Aorta (tissue), 5 donors: ENCODE data around the gene KRT4. TPM values are rescaled to one million over a fixed set of nuclear protein-coding genes. Genes with fewer than 3 reads are reported as not detected.

Experiments
- ATAC-seq: fragments of 200-7000 bp; cut with Tn5 transposase; one replicate; pipeline ENCODE4 v1.9.1; 2022; ENCODE audit warnings: moderate library complexity; ENCODE audit not compliant: low FRiP score
- DNase-seq, 2 donors: peaks; one replicate each; pipeline ENCODE4 v3.0.0-alpha.2; 2020
- H3K27ac ChIP-seq, 2 donors: one replicate each; pipeline ENCODE4 v1.5.1; 2013; ENCODE audit warnings: low read length in 2 of 2, mild to moderate bottlenecking in 2 of 2, moderate library complexity in 2 of 2, control low read depth in 1 of 2, inconsistent platforms in 1 of 2, low read depth in 1 of 2
- H3K27me3 ChIP-seq, 2 donors: one replicate each; pipeline ENCODE4 v1.6.1; 2013; ENCODE audit warnings: control low read depth in 1 of 2, low read length in 1 of 2, mild to moderate bottlenecking in 1 of 2, moderate library complexity in 1 of 2; ENCODE audit not compliant: insufficient read depth in 2 of 2, control insufficient read depth in 1 of 2
- H3K36me3 ChIP-seq, 2 donors: one replicate each; pipeline ENCODE4 v1.6.1; 2013; ENCODE audit warnings: control low read depth in 1 of 2, low read length in 1 of 2, mild to moderate bottlenecking in 1 of 2; ENCODE audit not compliant: insufficient read depth in 2 of 2, control insufficient read depth in 1 of 2
- H3K4me1 ChIP-seq, 2 donors: one replicate each; pipeline ENCODE4 v1.6.1; 2013; ENCODE audit warnings: low read length in 2 of 2, control low read depth in 1 of 2, mild to moderate bottlenecking in 1 of 2, moderate library complexity in 1 of 2; ENCODE audit not compliant: insufficient read depth in 2 of 2, control insufficient read depth in 1 of 2
- H3K4me3 ChIP-seq, 2 donors: one replicate each; pipeline ENCODE4 v1.5.1; 2013; ENCODE audit warnings: low read length in 2 of 2, control low read depth in 1 of 2, mild to moderate bottlenecking in 1 of 2
- H3K9me3 ChIP-seq: one replicate; pipeline ENCODE4 v1.6.1; 2013; ENCODE audit warnings: mild to moderate bottlenecking, low read length; ENCODE audit not compliant: control insufficient read depth
- WGBS, 2 donors: extraction: QIAGEN DNeasy Blood & Tissue Kit; methylation state at CpG; one replicate each; pipeline ENCODE4 v1.1.7; 2013; 5-methylcytosine and 5-hydroxymethylcytosine counted together
- intact Hi-C, 2 donors: fragments of 100-400 bp; cut with DNase I; formaldehyde crosslinking; loops; one replicate each; pipeline versions ENCODE4 v1.14.2 to v1.15.0; 2022
- polyA plus RNA-seq, 2 donors: library from polyadenylated mRNA; stranded (reverse); fragments of 200-250 nt; gene quantifications; one replicate each; pipeline ENCODE4 v1.2.3, GENCODE V29; 2013
- total RNA-seq, 2 donors: library from RNA; stranded (reverse); fragmentation: NEBNext Ultra II Directional; extraction: Animal tissue kit (Norgen Biotek cat#: 25700); gene quantifications; one replicate each; pipeline ENCODE4 v1.2.1, GENCODE V29; 2021
- donor health status: healthy with polysubstance abuse.
- donor health status: Bipolar disorder and iron deficiency.
- donor health status: DM: no; HTN: no; CAD: no.
- donor health status: DM: no; HTN: no; CAD: no.
- donor health status: DM: yes; HTN: yes; CAD: no.

Gene KRT4
- total and polyA plus RNA-seq, 4 donors: 3.9 to 4.6 TPM; not detected in 2

DNA sequence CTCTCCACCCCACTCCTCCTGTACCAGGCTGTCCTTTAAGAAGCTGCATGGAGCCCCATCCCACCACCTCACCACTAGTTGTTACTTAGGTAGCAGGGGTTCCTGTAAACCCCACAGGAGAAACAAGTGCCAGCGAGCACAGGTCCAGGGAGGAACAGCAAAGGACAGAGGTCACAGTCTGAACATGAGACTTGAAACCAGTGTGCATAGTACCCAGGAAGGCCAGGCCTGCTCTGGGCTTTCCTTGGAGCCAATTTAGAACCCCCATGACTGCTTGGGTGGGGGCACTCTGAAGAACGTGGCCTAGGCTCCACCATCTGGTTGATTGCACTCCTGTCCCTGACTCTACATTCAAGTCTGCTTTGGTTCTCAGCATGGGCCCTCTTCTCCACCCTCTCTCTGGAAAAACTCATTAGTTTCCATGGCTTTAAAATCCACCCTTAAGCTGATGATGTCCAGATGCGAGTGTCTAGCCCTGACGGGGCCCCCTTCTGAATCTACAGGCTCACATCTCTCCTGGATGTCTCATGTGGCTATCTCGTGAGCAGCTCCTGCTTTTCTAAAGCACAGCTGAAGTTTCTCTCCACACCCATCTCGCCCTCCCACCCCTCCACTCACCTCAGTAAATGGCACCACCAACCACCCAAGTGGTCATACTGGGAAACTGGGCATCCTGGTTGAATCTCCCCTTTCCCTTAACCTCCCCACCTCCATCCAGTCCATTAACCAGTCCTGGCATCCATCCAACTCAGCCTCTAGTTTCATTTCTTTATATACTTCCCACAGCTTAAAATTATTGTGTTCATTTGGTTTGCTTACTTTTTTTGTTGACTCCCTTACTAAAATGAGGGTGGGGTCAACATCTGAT is 26.4 kb downstream of the KRT4 start:
- WGBS, 2 donors: 75 to 82% methylated on average over 6 of the region's 6 CpGs
- intact Hi-C loops: no loop called here
- Histone ChIP-seq H3K36me3 (no peaks in the 10 kb centered on the region), H3K9me3 (peaks cover 3% of the 10 kb centered on the region), H3K4me3 (no peak overlapping the region), H3K4me1 (no peaks in the 10 kb centered on the region), H3K27ac (no peak overlapping the region), H3K27me3 (peaks cover 0 to 2% of the 10 kb centered on the region in 2 donors)
- ATAC-seq: no peak
- DNase-seq: no peak

DNA sequence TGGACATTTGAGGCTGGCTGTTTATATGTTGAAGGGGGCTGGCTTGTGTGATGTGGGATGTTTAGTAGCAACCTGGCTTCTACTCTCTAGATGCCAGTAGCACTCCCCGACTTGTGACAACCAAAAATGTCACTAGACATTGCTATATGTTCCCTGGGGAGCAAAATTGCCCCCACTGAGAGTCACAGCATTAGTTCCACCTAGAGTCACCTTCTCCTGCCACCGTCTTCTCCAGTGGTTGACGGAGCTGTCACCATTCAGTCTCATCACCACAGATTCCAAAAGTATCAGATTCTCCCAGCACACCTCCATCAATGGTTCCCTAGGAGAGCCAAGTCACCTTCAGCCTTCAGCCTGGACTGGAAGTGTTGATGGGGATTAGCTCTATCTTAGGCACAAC is 29.0 kb downstream of the KRT4 start:
- intact Hi-C loops: no loop called here
- WGBS, 2 donors: 74 to 79% methylated on average over 3 of the region's 3 CpGs
- DNase-seq: no peak
- Histone ChIP-seq H3K9me3 (no peaks in the 10 kb centered on the region), H3K4me1 (no peaks in the 10 kb centered on the region), H3K36me3 (no peaks in the 10 kb centered on the region), H3K27ac (no peak overlapping the region), H3K4me3 (no peak overlapping the region), H3K27me3 (peaks cover 0 to 2% of the 10 kb centered on the region in 2 donors)
- no peak for ATAC-seq

DNA sequence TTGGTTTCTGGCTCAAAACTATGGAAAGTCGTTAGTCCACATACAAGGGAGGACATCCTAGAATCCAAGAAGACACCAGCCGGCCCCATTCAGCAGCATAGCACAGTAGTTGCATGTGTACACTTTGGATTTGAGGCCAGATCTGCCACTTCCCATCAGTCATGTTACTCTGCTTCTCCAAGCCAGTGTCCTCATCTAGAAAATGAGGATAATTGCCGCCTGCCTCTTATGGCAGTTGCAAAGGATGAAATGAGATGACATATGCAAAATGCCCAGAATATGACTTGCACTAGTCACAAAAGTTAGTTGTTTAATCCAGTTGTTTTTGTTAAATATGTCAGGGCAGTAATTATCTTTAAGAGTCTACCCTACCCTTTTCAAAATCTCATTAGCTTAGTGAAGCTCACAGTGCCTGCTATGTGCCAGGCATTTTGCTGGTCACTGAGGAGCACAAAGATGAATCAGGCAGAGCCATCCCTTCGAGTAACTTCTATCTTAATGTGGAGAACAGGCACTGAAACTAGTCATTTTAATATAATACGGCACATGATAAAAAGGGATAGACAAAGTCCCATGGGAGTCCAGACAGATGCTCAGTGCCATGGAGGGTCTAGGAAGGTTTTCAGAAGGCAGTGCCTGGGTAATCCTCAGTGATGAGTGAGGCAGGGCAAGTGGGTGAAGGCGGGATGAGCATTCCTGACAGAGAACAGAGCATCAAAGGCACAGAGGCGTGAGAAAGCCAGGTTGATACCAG is 30.2 kb downstream of the KRT4 start:
- Histone ChIP-seq H3K27me3 (peaks cover 0 to 2% of the 10 kb centered on the region in 2 donors), H3K4me3 (no peak overlapping the region), H3K27ac (no peak overlapping the region), H3K4me1 (no peaks in the 10 kb centered on the region), H3K9me3 (no peaks in the 10 kb centered on the region), H3K36me3 (no peaks in the 10 kb centered on the region)
- ATAC-seq: no peak
- no peak for DNase-seq
- WGBS, 2 donors: 82 to 84% methylated on average over 7 of the region's 7 CpGs
- intact Hi-C loops: no loop called here

DNA sequence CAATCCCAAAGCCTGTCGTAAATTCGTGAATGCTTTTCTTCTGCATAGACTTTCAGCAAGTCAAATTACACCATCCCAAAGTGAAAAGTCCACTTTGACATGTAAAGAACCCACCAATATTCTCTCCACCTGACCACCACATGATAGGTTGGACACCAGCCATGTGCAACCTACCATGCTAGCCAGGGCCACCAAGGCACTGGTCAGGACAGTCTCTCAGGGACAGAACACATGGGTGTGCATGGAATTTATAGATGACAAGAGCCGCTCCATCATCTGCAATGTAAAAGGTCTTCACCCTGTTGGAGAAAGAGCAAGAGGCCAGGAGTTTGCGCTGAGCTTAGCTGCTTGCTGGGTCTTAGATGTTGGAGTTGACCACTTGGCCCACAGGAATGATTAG is 31.4 kb downstream of the KRT4 start:
- Histone ChIP-seq H3K4me1 (no peaks in the 10 kb centered on the region), H3K36me3 (no peaks in the 10 kb centered on the region), H3K27me3 (peaks cover 0 to 2% of the 10 kb centered on the region in 2 donors), H3K27ac (no peak overlapping the region), H3K9me3 (no peaks in the 10 kb centered on the region), H3K4me3 (no peak overlapping the region)
- intact Hi-C loops: no loop called here
- DNase-seq (no peak), ATAC-seq (no peak)
- WGBS, 2 donors: 91 to 92% methylated on average over 4 of the region's 4 CpGs

DNA sequence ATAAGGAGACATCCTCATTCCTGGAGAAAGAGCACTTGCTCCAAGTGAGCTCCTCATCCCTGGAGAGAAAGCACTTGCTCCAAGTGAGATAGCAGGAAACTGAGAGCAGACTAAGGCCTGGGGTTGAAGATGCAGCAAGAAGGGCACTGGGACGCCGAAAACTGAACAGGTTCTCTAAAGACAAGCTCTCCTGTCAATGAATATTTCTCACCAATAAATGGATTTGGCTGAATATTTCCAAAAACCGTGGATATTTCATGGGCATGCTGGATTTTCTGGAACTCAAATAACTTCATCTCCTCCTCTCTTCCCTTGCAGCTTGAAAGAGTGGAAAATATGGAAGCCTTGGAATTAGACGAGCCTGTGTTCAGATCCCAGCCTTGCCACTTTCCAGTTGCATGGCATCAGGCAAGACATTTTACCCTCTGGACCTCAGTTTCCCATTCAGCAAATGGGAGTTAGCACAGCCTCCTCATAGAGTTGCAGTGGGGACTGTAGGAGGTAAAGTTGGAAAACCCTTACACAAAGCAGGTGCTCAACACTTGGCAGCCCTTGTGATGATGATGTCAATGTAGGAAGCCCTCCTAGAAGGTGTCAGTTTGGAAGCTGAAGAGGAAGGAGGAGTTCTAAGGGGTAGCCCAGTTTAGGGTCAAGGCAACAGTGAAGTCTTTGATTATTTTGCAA is 32.4 kb downstream of the KRT4 start:
- H3K36me3 ChIP-seq: no peaks in the 10 kb centered on the region
- DNase-seq (no peak), ATAC-seq (no peak)
- intact Hi-C loops: no loop called here
- H3K9me3 ChIP-seq: no peaks in the 10 kb centered on the region
- no peaks in the 10 kb centered on the region for H3K4me1 ChIP-seq
- 70 to 77% methylated on average over 4 of the region's 4 CpGs for WGBS, 2 donors
- peaks cover 0 to 2% of the 10 kb centered on the region in 2 donors for H3K27me3 ChIP-seq
- H3K27ac ChIP-seq: no peak overlapping the region
- H3K4me3 ChIP-seq: no peak overlapping the region

DNA sequence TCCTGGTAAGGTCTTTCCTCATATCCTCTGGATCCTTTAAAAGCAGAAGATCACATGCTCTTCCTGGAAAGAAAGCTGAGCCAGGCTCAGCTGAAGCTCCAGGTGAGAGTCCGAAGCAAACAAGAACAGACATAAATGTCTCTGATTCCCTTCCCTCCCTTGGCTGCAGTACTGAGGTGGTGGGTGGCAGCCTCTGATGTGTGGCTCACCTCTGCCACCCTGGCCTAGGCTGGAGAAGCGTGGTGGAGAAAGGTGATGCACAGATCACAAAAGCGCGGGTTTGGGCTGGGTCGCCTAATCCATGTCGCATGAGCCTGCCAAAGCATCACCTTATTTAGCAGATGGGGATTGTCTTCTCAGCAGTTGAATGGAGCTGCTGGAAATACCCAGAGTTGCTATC is 34.0 kb downstream of the KRT4 start:
- Histone ChIP-seq H3K27ac (no peak overlapping the region), H3K4me3 (no peak overlapping the region), H3K36me3 (no peaks in the 10 kb centered on the region), H3K27me3 (peaks cover 0 to under 1% of the 10 kb centered on the region in 2 donors), H3K9me3 (no peaks in the 10 kb centered on the region), H3K4me1 (no peaks in the 10 kb centered on the region)
- DNase-seq: no peak
- 90 to 91% methylated on average over 6 of the region's 6 CpGs for WGBS, 2 donors
- ATAC-seq: no peak
- intact Hi-C loops: no loop called here

DNA sequence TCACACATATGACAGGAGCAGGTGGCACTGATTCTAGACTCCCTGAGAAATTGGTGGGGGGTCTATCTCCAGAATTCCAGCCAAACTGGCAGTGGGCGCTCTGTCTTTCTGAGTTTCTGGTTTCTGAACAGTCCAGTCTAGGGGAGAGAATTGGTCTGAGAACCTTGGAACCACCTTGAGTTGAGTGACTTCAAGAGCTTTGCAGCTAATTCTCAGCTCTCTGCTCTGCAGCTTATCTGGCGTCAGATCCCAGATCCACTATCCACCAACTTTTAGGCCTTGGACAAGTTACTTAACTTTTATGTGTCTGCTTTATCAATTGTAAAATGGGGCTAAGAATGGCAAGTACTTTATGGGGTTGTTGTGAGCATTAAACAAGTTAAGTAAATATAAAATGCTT is 35.1 kb downstream of the KRT4 start:
- DNase-seq: no peak
- intact Hi-C loops: no loop called here
- Histone ChIP-seq H3K9me3 (no peaks in the 10 kb centered on the region), H3K36me3 (no peaks in the 10 kb centered on the region), H3K4me3 (no peak overlapping the region), H3K27ac (no peak overlapping the region), H3K4me1 (no peaks in the 10 kb centered on the region), H3K27me3 (no peaks in the 10 kb centered on the region)
- no peak for ATAC-seq
- 89 to 93% methylated on average over 2 of the region's 2 CpGs for WGBS, 2 donors

DNA sequence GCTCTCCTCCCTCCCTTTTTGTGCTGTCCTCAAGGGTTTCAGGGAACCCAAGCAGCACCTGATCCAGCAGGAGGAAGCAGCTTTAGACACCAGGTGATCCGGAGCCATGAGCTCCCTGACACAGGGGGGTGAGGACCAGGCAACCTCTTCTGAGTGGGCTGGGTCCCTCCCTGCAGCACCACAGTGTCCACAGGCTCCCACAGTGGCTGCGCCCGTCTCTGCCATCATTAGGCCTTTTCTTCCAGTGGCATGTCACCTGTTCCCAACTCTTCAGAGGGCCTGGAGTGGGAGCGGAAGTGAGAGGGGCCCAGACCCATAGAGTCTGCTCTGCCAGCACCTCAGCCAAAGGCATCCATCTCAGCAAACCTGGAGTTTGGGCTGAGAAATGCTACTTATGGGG is 36.4 kb downstream of the KRT4 start:
- Histone ChIP-seq H3K27ac (no peak overlapping the region), H3K27me3 (no peaks in the 10 kb centered on the region), H3K4me1 (no peaks in the 10 kb centered on the region), H3K4me3 (no peak overlapping the region), H3K36me3 (no peaks in the 10 kb centered on the region), H3K9me3 (no peaks in the 10 kb centered on the region)
- ATAC-seq (no peak), DNase-seq (no peak)
- 90 to 91% methylated on average over 4 of the region's 4 CpGs for WGBS, 2 donors
- intact Hi-C loops: no loop called here
